ENCODE measurements around the gene TRIM41. TPM values are rescaled to one million over a fixed set of nuclear protein-coding genes. Genes with fewer than 3 reads are reported as not detected.
A peak's percentile ranks its signal among the peaks of the same experiment; 100 is the strongest.

TRIM41 gene
- polyA plus RNA-seq, 2 donors: 14.2 to 19.5 TPM

- H3K27me3 ChIP-seq (ENCODE audit: control insufficient read depth in 1 of 2, insufficient read depth in 2 of 2, low read length in 2 of 2): no peaks in the 10 kb centered on the region
- H3K36me3 ChIP-seq (ENCODE audit: control insufficient read depth in 2 of 2, insufficient read depth in 2 of 2, low read length in 1 of 2): peaks cover 0 to 23% of the 10 kb centered on the region in 2 donors
- 75 to 83% methylated on average over 4 of the region's 4 CpGs for WGBS, 2 donors
- H3K4me1 ChIP-seq (ENCODE audit: control insufficient read depth in 2 of 2, insufficient read depth in 2 of 2, low read length in 1 of 2): peaks cover 0 to 11% of the 10 kb centered on the region in 2 donors
- H3K9me3 ChIP-seq (ENCODE audit: control insufficient read depth in 2 of 2, insufficient read depth in 1 of 2, low read depth in 1 of 2, low read length in 1 of 2): no peaks in the 10 kb centered on the region
- no peak overlapping the region for H3K4me3 ChIP-seq (ENCODE audit: low read depth in 1 of 2, low read length in 2 of 2)
- no peak overlapping the region for H3K27ac ChIP-seq (ENCODE audit: low read depth in 2 of 2, low read length in 1 of 2)
Observed at GRCh38 chr5:181200816-181201215, 22.3 kb upstream of the TRIM41 start.

- no peaks in the 10 kb centered on the region for H3K9me3 ChIP-seq (ENCODE audit: control insufficient read depth in 2 of 2, insufficient read depth in 1 of 2, low read depth in 1 of 2, low read length in 1 of 2)
- peak overlapping the region; percentile 56 to 76 for H3K27ac ChIP-seq (ENCODE audit: low read depth in 2 of 2, low read length in 1 of 2)
- H3K4me3 ChIP-seq (ENCODE audit: low read depth in 1 of 2, low read length in 2 of 2): peak overlapping the region; percentile 61 to 77
- no peaks in the 10 kb centered on the region for H3K27me3 ChIP-seq (ENCODE audit: control insufficient read depth in 1 of 2, insufficient read depth in 2 of 2, low read length in 2 of 2)
- peaks cover 0 to 14% of the 10 kb centered on the region in 2 donors for H3K4me1 ChIP-seq (ENCODE audit: control insufficient read depth in 2 of 2, insufficient read depth in 2 of 2, low read length in 1 of 2)
- peaks cover 0 to 19% of the 10 kb centered on the region in 2 donors for H3K36me3 ChIP-seq (ENCODE audit: control insufficient read depth in 2 of 2, insufficient read depth in 2 of 2, low read length in 1 of 2)
- 62 to 71% methylated on average over 11 of the region's 11 CpGs for WGBS, 2 donors
Observed at GRCh38 chr5:181203093-181203711, 19.9 kb upstream of the TRIM41 start.

GRCh38 chr5:181203777-181204112, 19.3 kb upstream of the TRIM41 start:
- peak overlapping the region; percentile 76 to 80 for H3K27ac ChIP-seq (ENCODE audit: low read depth in 2 of 2, low read length in 1 of 2)
- peaks cover 0 to 14% of the 10 kb centered on the region in 2 donors for H3K36me3 ChIP-seq (ENCODE audit: control insufficient read depth in 2 of 2, insufficient read depth in 2 of 2, low read length in 1 of 2)
- 7 to 8% methylated on average over 17 of the region's 17 CpGs for WGBS, 2 donors
- no peaks in the 10 kb centered on the region for H3K9me3 ChIP-seq (ENCODE audit: control insufficient read depth in 2 of 2, insufficient read depth in 1 of 2, low read depth in 1 of 2, low read length in 1 of 2)
- no peaks in the 10 kb centered on the region for H3K27me3 ChIP-seq (ENCODE audit: control insufficient read depth in 1 of 2, insufficient read depth in 2 of 2, low read length in 2 of 2)
- peak overlapping the region; percentile 61 to 77 for H3K4me3 ChIP-seq (ENCODE audit: low read depth in 1 of 2, low read length in 2 of 2)
- peaks cover 0 to 14% of the 10 kb centered on the region in 2 donors for H3K4me1 ChIP-seq (ENCODE audit: control insufficient read depth in 2 of 2, insufficient read depth in 2 of 2, low read length in 1 of 2)

- WGBS, 2 donors: 1 to 3% methylated on average over 53 to 67 of the region's 67 CpGs
- peaks cover 0 to 11% of the 10 kb centered on the region in 2 donors for H3K36me3 ChIP-seq (ENCODE audit: control insufficient read depth in 2 of 2, insufficient read depth in 2 of 2, low read length in 1 of 2)
- peak overlapping the region; percentile 76 to 80 for H3K27ac ChIP-seq (ENCODE audit: low read depth in 2 of 2, low read length in 1 of 2)
Observed at GRCh38 chr5:181204113-181204825, 18.8 kb upstream of the TRIM41 start.

GRCh38 chr5:181204826-181205760, 18.0 kb upstream of the TRIM41 start, which contains the start of gene TRIM7:
Gene TRIM7 (minus strand): TSS chr5:181205196. CDS start chr5:181205110, 86 bp downstream.
- Histone ChIP-seq H3K27ac (ENCODE audit: low read depth in 2 of 2, low read length in 1 of 2) (peak within 1 kb of the TSS; percentile 76 to 80), H3K9me3 (ENCODE audit: control insufficient read depth in 2 of 2, insufficient read depth in 1 of 2, low read depth in 1 of 2, low read length in 1 of 2) (no peaks in the 10 kb centered on the region), H3K27me3 (ENCODE audit: control insufficient read depth in 1 of 2, insufficient read depth in 2 of 2, low read length in 2 of 2) (no peaks in the 10 kb centered on the region), H3K36me3 (ENCODE audit: control insufficient read depth in 2 of 2, insufficient read depth in 2 of 2, low read length in 1 of 2) (peaks cover 0 to 5% of the 10 kb centered on the region in 2 donors), H3K4me1 (ENCODE audit: control insufficient read depth in 2 of 2, insufficient read depth in 2 of 2, low read length in 1 of 2) (peaks cover 0 to 14% of the 10 kb centered on the region in 2 donors), H3K4me3 (ENCODE audit: low read depth in 1 of 2, low read length in 2 of 2) (peak within 1 kb of the TSS; percentile 61 to 77)
- WGBS, 2 donors: 1% methylated on average over 71 to 94 of the region's 94 CpGs

More at GRCh38 chr5:181204113-181204825, 18.8 kb upstream of the TRIM41 start:
- Histone ChIP-seq H3K4me1 (ENCODE audit: control insufficient read depth in 2 of 2, insufficient read depth in 2 of 2, low read length in 1 of 2) (peaks cover 0 to 14% of the 10 kb centered on the region in 2 donors), H3K9me3 (ENCODE audit: control insufficient read depth in 2 of 2, insufficient read depth in 1 of 2, low read depth in 1 of 2, low read length in 1 of 2) (no peaks in the 10 kb centered on the region), H3K27me3 (ENCODE audit: control insufficient read depth in 1 of 2, insufficient read depth in 2 of 2, low read length in 2 of 2) (no peaks in the 10 kb centered on the region), H3K4me3 (ENCODE audit: low read depth in 1 of 2, low read length in 2 of 2) (peak overlapping the region; percentile 61 to 77)

- 13 to 20% methylated on average over 37 of the region's 37 CpGs for WGBS, 2 donors
- H3K4me3 ChIP-seq (ENCODE audit: low read depth in 1 of 2, low read length in 2 of 2): peak overlapping the region; percentile 61 to 77
- no peaks in the 10 kb centered on the region for H3K9me3 ChIP-seq (ENCODE audit: control insufficient read depth in 2 of 2, insufficient read depth in 1 of 2, low read depth in 1 of 2, low read length in 1 of 2)
- H3K27me3 ChIP-seq (ENCODE audit: control insufficient read depth in 1 of 2, insufficient read depth in 2 of 2, low read length in 2 of 2): no peaks in the 10 kb centered on the region
- H3K27ac ChIP-seq (ENCODE audit: low read depth in 2 of 2, low read length in 1 of 2): peak overlapping the region; percentile 65 to 66
- peaks cover 0 to 2% of the 10 kb centered on the region in 2 donors for H3K36me3 ChIP-seq (ENCODE audit: control insufficient read depth in 2 of 2, insufficient read depth in 2 of 2, low read length in 1 of 2)
- H3K4me1 ChIP-seq (ENCODE audit: control insufficient read depth in 2 of 2, insufficient read depth in 2 of 2, low read length in 1 of 2): peaks cover 0 to 14% of the 10 kb centered on the region in 2 donors
Observed at GRCh38 chr5:181205761-181206649, 17.1 kb upstream of the TRIM41 start.

GRCh38 chr5:181207214-181207959, 15.7 kb upstream of the TRIM41 start:
- H3K4me3 ChIP-seq (ENCODE audit: low read depth in 1 of 2, low read length in 2 of 2): peak overlapping the region; percentile 54 to 61

GRCh38 chr5:181207960-181208253, 15.2 kb upstream of the TRIM41 start:
- WGBS, 2 donors: 40 to 46% methylated on average over 3 of the region's 3 CpGs
- Histone ChIP-seq H3K27ac (ENCODE audit: low read depth in 2 of 2, low read length in 1 of 2) (no peak overlapping the region), H3K4me1 (ENCODE audit: control insufficient read depth in 2 of 2, insufficient read depth in 2 of 2, low read length in 1 of 2) (peaks cover 0 to 14% of the 10 kb centered on the region in 2 donors), H3K9me3 (ENCODE audit: control insufficient read depth in 2 of 2, insufficient read depth in 1 of 2, low read depth in 1 of 2, low read length in 1 of 2) (no peaks in the 10 kb centered on the region), H3K27me3 (ENCODE audit: control insufficient read depth in 1 of 2, insufficient read depth in 2 of 2, low read length in 2 of 2) (no peaks in the 10 kb centered on the region), H3K36me3 (ENCODE audit: control insufficient read depth in 2 of 2, insufficient read depth in 2 of 2, low read length in 1 of 2) (no peaks in the 10 kb centered on the region), H3K4me3 (ENCODE audit: low read depth in 1 of 2, low read length in 2 of 2) (no peak overlapping the region)

More at GRCh38 chr5:181207214-181207959, 15.7 kb upstream of the TRIM41 start:
- no peaks in the 10 kb centered on the region for H3K36me3 ChIP-seq (ENCODE audit: control insufficient read depth in 2 of 2, insufficient read depth in 2 of 2, low read length in 1 of 2)
- no peaks in the 10 kb centered on the region for H3K27me3 ChIP-seq (ENCODE audit: control insufficient read depth in 1 of 2, insufficient read depth in 2 of 2, low read length in 2 of 2)
- peaks cover 0 to 14% of the 10 kb centered on the region in 2 donors for H3K4me1 ChIP-seq (ENCODE audit: control insufficient read depth in 2 of 2, insufficient read depth in 2 of 2, low read length in 1 of 2)
- 0% methylated on average over 36 of the region's 36 CpGs for WGBS, 2 donors
- H3K9me3 ChIP-seq (ENCODE audit: control insufficient read depth in 2 of 2, insufficient read depth in 1 of 2, low read depth in 1 of 2, low read length in 1 of 2): no peaks in the 10 kb centered on the region
- H3K27ac ChIP-seq (ENCODE audit: low read depth in 2 of 2, low read length in 1 of 2): peak overlapping the region; percentile 47 to 86
